NCI-H526 (cell line): Measurements from ENCODE around the gene PCDHGB4.
"Not testable (repeated sequence)": the region's sequence is repeated elsewhere in the genome, so short reads cannot be mapped to it uniquely, and the experiment has no call there.

ENCODE experiments used
- DNase-seq, 2 experiments: peaks; one replicate each; lab custom pipeline; 2025; lab: John Stamatoyannopoulos, UW

Gene PCDHGB4

GRCh38 chr5:141430332-141431113 lies 43.0 kb downstream of the PCDHGB4 start, which contains the start of gene PCDHGA12:
Gene PCDHGA12 (plus strand): TSS chr5:141430507. CDS start chr5:141430760, 253 bp downstream.
- peak; percentile 83 to 91 for DNase-seq

- DNase-seq = no peak
Measured at GRCh38 chr5:141431286-141431685, 43.8 kb downstream of the PCDHGB4 start.

GRCh38 chr5:141432308-141432707 lies 44.8 kb downstream of the PCDHGB4 start:
- DNase-seq = not testable (repeated sequence)

- not testable (repeated sequence) for DNase-seq
Measured at GRCh38 chr5:141432726-141433125, 45.2 kb downstream of the PCDHGB4 start.

- DNase-seq = no peak
Measured at GRCh38 chr5:141434006-141434405, 46.5 kb downstream of the PCDHGB4 start.

- DNase-seq = no peak
Measured at GRCh38 chr5:141437221-141437620, 49.7 kb downstream of the PCDHGB4 start.

- peak; percentile 77 to 80 for DNase-seq
Measured at GRCh38 chr5:141439411-141440141, 52.1 kb downstream of the PCDHGB4 start.
